SU-DHL-6 (cell line): Measurements from ENCODE around the gene DTNBP1.

Experiments
- H2AFZ ChIP-seq: fragments of 200-600 bp; sonication (generic); 2 replicates; pipeline ENCODE4 v1.6.1; 2014; ENCODE audit warnings: low read depth, mild to moderate bottlenecking, moderate library complexity, mixed read lengths, antibody characterized with exemption, low read length; ENCODE audit not compliant: severe bottlenecking
- H3F3A ChIP-seq: fragments of 200-600 bp; shearing (Covaris generic); 2 replicates; pipeline ENCODE4 v1.6.0; 2016; ENCODE audit warnings: antibody characterized with exemption, mild to moderate bottlenecking; ENCODE audit not compliant: insufficient read depth
- H3K27ac ChIP-seq: fragments of 200-600 bp; sonication (generic); 2 replicates; pipeline ENCODE4 v1.5.1; 2016; ENCODE audit warnings: low read depth, mild to moderate bottlenecking, low read length, moderate library complexity, mixed read lengths
- H3K27me3 ChIP-seq: fragments of 200-600 bp; sonication (generic), shearing (Covaris generic); 2 replicates; pipeline ENCODE4 v1.6.0; 2014; ENCODE audit warnings: mild to moderate bottlenecking, low read length
- H3K36me3 ChIP-seq: fragments of 200-600 bp; sonication (generic); 2 replicates; pipeline ENCODE4 v1.6.1; 2014; ENCODE audit warnings: mild to moderate bottlenecking, low read length, mixed read lengths
- H3K4me2 ChIP-seq: fragments of 300-600, 200-600 bp; shearing (Covaris generic), sonication (generic); 2 replicates; pipeline ENCODE4 v1.6.0; 2014; ENCODE audit warnings: low read length, low read depth, mild to moderate bottlenecking; ENCODE audit not compliant: poor library complexity, severe bottlenecking
- H3K4me3 ChIP-seq: fragments of 200-600 bp; sonication (generic); 2 replicates; pipeline ENCODE4 v1.5.1; 2014; ENCODE audit warnings: antibody characterized with exemption, low read length, mild to moderate bottlenecking, mixed read lengths; ENCODE audit not compliant: insufficient read depth, poor library complexity, severe bottlenecking
- H3K79me2 ChIP-seq: fragments of 200-600 bp; sonication (generic); 2 replicates; pipeline ENCODE4 v1.6.1; 2014; ENCODE audit warnings: mild to moderate bottlenecking, low read length, moderate library complexity; ENCODE audit not compliant: insufficient read depth
- H3K9ac ChIP-seq: fragments of 200-600 bp; sonication (generic); 2 replicates; pipeline ENCODE4 v1.7.0; 2014; ENCODE audit warnings: mild to moderate bottlenecking, low read length
- H3K9me2 ChIP-seq: fragments of 200-600 bp; sonication (generic); replicated peaks from 2 replicates; pipeline ENCODE4 v1.6.1; 2014; ENCODE audit warnings: low read length; ENCODE audit not compliant: insufficient read depth
- H3K9me3 ChIP-seq: fragments of 200-600 bp; sonication (generic); 2 replicates; pipeline ENCODE4 v1.6.1; 2014; ENCODE audit warnings: low read length, mixed read lengths; ENCODE audit not compliant: insufficient read depth
- H4K20me1 ChIP-seq: fragments of 200-600 bp; sonication (generic); 2 replicates; pipeline ENCODE4 v1.6.1; 2014; ENCODE audit warnings: low read depth, mild to moderate bottlenecking, antibody characterized with exemption, low read length, moderate library complexity, mixed read lengths
- CTCF ChIP-seq: fragments of 200-600 bp; sonication (generic); IDR thresholded peaks from one replicate; pipeline ENCODE4 v1.5.1; 2017; ENCODE audit warnings: antibody characterized with exemption, mild to moderate bottlenecking, low read length, moderate library complexity; ENCODE audit not compliant: insufficient read depth, poor library complexity, severe bottlenecking
- EZH2phosphoT487 ChIP-seq: fragments of 200-600 bp; sonication (generic), shearing (Covaris generic); conservative IDR thresholded peaks from 2 replicates; pipeline ENCODE4 v1.6.1; 2018; ENCODE audit warnings: mild to moderate bottlenecking, antibody characterized with exemption, low read length, moderate library complexity, mixed read lengths

Gene DTNBP1

GRCh38 chr6:15475261-15475660, 187.6 kb downstream of the DTNBP1 start:
- H3K9ac ChIP-seq = no peak overlapping the region
- H3K27ac ChIP-seq = no peak overlapping the region
- no peaks in the 10 kb centered on the region for H4K20me1 ChIP-seq
- TF ChIP-seq EZH2phosphoT487 (no peak), CTCF (no peak)
- H3F3A ChIP-seq = no peaks in the 10 kb centered on the region
- H3K9me3 ChIP-seq = no peaks in the 10 kb centered on the region
- H2AFZ ChIP-seq = no peak overlapping the region
- H3K4me2 ChIP-seq = no peak overlapping the region
- no peaks in the 10 kb centered on the region for H3K27me3 ChIP-seq
- H3K4me3 ChIP-seq = no peak overlapping the region
- H3K9me2 ChIP-seq = no peaks in the 10 kb centered on the region
- no peaks in the 10 kb centered on the region for H3K79me2 ChIP-seq
- H3K36me3 ChIP-seq = no peaks in the 10 kb centered on the region

GRCh38 chr6:15474196-15474595, 188.6 kb downstream of the DTNBP1 start:
- Histone ChIP-seq H3K9ac (no peak overlapping the region), H4K20me1 (no peaks in the 10 kb centered on the region), H3K27ac (no peak overlapping the region), H3K27me3 (no peaks in the 10 kb centered on the region), H3F3A (no peaks in the 10 kb centered on the region), H3K79me2 (no peaks in the 10 kb centered on the region), H3K4me2 (no peak overlapping the region), H3K9me3 (no peaks in the 10 kb centered on the region), H2AFZ (no peak overlapping the region), H3K36me3 (no peaks in the 10 kb centered on the region), H3K4me3 (no peak overlapping the region), H3K9me2 (no peaks in the 10 kb centered on the region)
- TF ChIP-seq CTCF (no peak), EZH2phosphoT487 (no peak)

DNA sequence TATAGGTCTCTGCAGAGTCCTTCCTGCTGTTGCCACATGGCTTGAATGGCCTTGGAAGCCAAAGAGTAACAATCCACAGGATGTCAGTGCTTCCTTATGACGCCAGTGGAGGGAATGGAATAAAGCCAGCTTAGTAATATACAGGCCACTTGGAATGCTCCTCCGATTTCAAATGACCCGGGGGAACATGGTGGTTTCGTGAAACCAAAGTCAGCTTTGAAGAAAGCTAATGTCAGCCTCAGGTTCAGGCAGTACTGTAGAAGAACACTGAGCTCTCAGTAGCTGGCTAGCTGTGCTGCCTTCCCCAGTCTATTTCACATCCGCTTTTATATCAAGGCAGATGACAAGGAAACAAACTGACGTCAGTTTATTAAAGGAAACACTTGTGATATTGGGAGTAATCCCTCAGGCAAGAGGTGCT, 189.1 kb downstream of the DTNBP1 start:
- Histone ChIP-seq H3K4me3 (no peak overlapping the region), H3K27me3 (no peaks in the 10 kb centered on the region), H3K36me3 (no peaks in the 10 kb centered on the region), H3F3A (no peaks in the 10 kb centered on the region), H3K9me3 (no peaks in the 10 kb centered on the region), H3K9ac (no peak overlapping the region), H4K20me1 (no peaks in the 10 kb centered on the region), H3K79me2 (no peaks in the 10 kb centered on the region), H3K27ac (no peak overlapping the region), H3K4me2 (no peak overlapping the region), H3K9me2 (no peaks in the 10 kb centered on the region), H2AFZ (no peak overlapping the region)
- TF ChIP-seq EZH2phosphoT487 = no peak
- TF ChIP-seq CTCF = no peak

GRCh38 chr6:15473174-15473573, 189.7 kb downstream of the DTNBP1 start:
- H3K9me3 ChIP-seq = no peaks in the 10 kb centered on the region
- H2AFZ ChIP-seq = no peak overlapping the region
- no peaks in the 10 kb centered on the region for H3K27me3 ChIP-seq
- no peaks in the 10 kb centered on the region for H3K79me2 ChIP-seq
- TF ChIP-seq EZH2phosphoT487 (no peak), CTCF (no peak)
- H3K4me2 ChIP-seq = no peak overlapping the region
- no peak overlapping the region for H3K4me3 ChIP-seq
- no peaks in the 10 kb centered on the region for H3F3A ChIP-seq
- H4K20me1 ChIP-seq = no peaks in the 10 kb centered on the region
- H3K27ac ChIP-seq = no peak overlapping the region
- H3K9me2 ChIP-seq = no peaks in the 10 kb centered on the region
- H3K9ac ChIP-seq = no peak overlapping the region
- no peaks in the 10 kb centered on the region for H3K36me3 ChIP-seq
